HepG2 (cell line): Measurements from ENCODE around the gene TMEM209. TPM values are rescaled to one million over a fixed set of nuclear protein-coding genes. Genes with fewer than 3 reads are reported as not detected.

Source experiments
- ATAC-seq: fragments of 200-7000 bp; cut with Tn5 transposase; 3 replicates; pipeline ENCODE4 v1.9.1; 2020; ENCODE audit warnings: mild to moderate bottlenecking, moderate library complexity
- BruUV-seq: library from RNA; stranded (reverse); fragments of 400-500 nt; replicated peaks from 2 replicates; lab custom pipeline; 2021; lab: Mats Ljungman, UMichigan
- CTCF ChIA-PET: fragments of 300-600 bp; formaldehyde crosslinking; extraction: SDS; loops from one replicate; lab custom pipeline; 2021; ENCODE audit warnings: low total read pairs, inconsistent platforms, low intra/inter-chr PET ratio; lab: Yijun Ruan, JAX
- POLR2A ChIA-PET: fragments of 350-600 bp; sonication (Branson Sonifier 250); formaldehyde crosslinking; loops from one replicate; lab custom pipeline; 2020; ENCODE audit warnings: antibody characterized with exemption, inconsistent platforms; lab: Yijun Ruan, JAX
- DNase-seq: peaks from one replicate; pipeline ENCODE4 v3.0.0-alpha.2; 2015; ENCODE audit warnings: low spot score
- FAIRE-seq: peaks from 3 replicates; lab custom pipeline; 2011; peaks lifted over from hg19 to GRCh38; lab: Jason Lieb, UNC
- H2AFZ ChIP-seq: one replicate; pipeline ENCODE4 v1.6.1; 2011; ENCODE audit warnings: low read length, inconsistent platforms
- H3K27ac ChIP-seq: fragments of 300-600 bp; 3 replicates; pipeline ENCODE4 v1.8.0; 2011; ENCODE audit warnings: mixed run types, mild to moderate bottlenecking, mixed read lengths, low read length, inconsistent platforms; ENCODE audit not compliant: insufficient read depth; ENCODE audit errors: extremely low read length
- H3K27me3 ChIP-seq, 2 experiments: fragments of 200-600 bp in 1 of 2; 2 replicates in 1 of 2; 3 replicates in 1 of 2; pipeline versions ENCODE4 v1.6.0 to v1.8.0; 2011; ENCODE audit warnings: low read length in 2 of 2, mild to moderate bottlenecking in 2 of 2, moderate library complexity in 2 of 2, inconsistent platforms in 1 of 2; ENCODE audit not compliant: insufficient read depth in 2 of 2, control insufficient read depth in 1 of 2
- H3K36me3 ChIP-seq, 2 experiments: fragments of 200-600 bp in 1 of 2; replicated peaks in 1 of 2; 2 replicates in 1 of 2; 3 replicates in 1 of 2; pipeline versions ENCODE4 v1.5.1 to v1.8.0; 2011; ENCODE audit warnings: low read length in 2 of 2, inconsistent platforms in 1 of 2; ENCODE audit not compliant: insufficient read depth in 2 of 2, control insufficient read depth in 1 of 2
- H3K4me1 ChIP-seq: 2 replicates; pipeline ENCODE4 v1.5.1; 2012; ENCODE audit warnings: low read length, inconsistent platforms; ENCODE audit not compliant: insufficient read depth
- H3K4me2 ChIP-seq: 2 replicates; pipeline ENCODE4 v1.6.0; 2011; ENCODE audit warnings: low read depth, low read length, inconsistent platforms
- H3K4me3 ChIP-seq, 3 experiments: fragments of 200-600 bp in 1 of 3; sonication (generic), shearing (Covaris generic) in 1 of 3; replicated peaks in 1 of 3; 2 replicates each; pipeline ENCODE4 v1.5.1; 2011 to 2016; ENCODE audit warnings: low read length in 3 of 3, inconsistent platforms in 2 of 3, low read depth in 2 of 3, mild to moderate bottlenecking in 2 of 3, control low read depth in 1 of 3, mixed read lengths in 1 of 3; ENCODE audit not compliant: insufficient read depth in 1 of 3
- H3K79me2 ChIP-seq: one replicate; pipeline ENCODE4 v1.6.1; 2011; ENCODE audit warnings: low read length, inconsistent platforms; ENCODE audit not compliant: insufficient read depth
- H3K9ac ChIP-seq: 2 replicates; pipeline ENCODE4 v1.6.0; 2011; ENCODE audit warnings: mild to moderate bottlenecking, low read depth, low read length, inconsistent platforms; ENCODE audit not compliant: insufficient read depth
- H3K9me3 ChIP-seq: 2 replicates; pipeline ENCODE4 v1.5.1; 2012; ENCODE audit warnings: mild to moderate bottlenecking, low read length
- H4K20me1 ChIP-seq: 2 replicates; pipeline ENCODE4 v1.6.0; 2011; ENCODE audit warnings: inconsistent platforms, mild to moderate bottlenecking, low read length, moderate library complexity; ENCODE audit not compliant: insufficient read depth
- ARNT ChIP-seq: fragments of 450-650 bp; IDR thresholded peaks from 2 replicates; pipeline ENCODE4 v1.6.1; 2017
- GABPA ChIP-seq, 2 experiments: IDR thresholded peaks; 2 replicates each; pipeline ENCODE4 v1.6.1; 2011 to 2016; ENCODE audit warnings: low read depth in 2 of 2, low read length in 1 of 2, missing biosample characterization in 1 of 2, missing genetic modification characterization in 1 of 2
- HNRNPLL ChIP-seq: fragments of 200-400 bp; formaldehyde crosslinking; IDR thresholded peaks from 2 replicates; pipeline ENCODE4 v1.6.1; 2017; ENCODE audit warnings: mild to moderate bottlenecking, low read depth, low read length; ENCODE audit not compliant: poor library complexity, severe bottlenecking
- SP140L ChIP-seq: sonication (generic); formaldehyde crosslinking; IDR thresholded peaks from 2 replicates; pipeline ENCODE4 v1.4.0; 2020; ENCODE audit warnings: missing genetic modification reagents, borderline replicate concordance
- TFDP2 ChIP-seq: sonication (generic); formaldehyde crosslinking; IDR thresholded peaks from 2 replicates; pipeline ENCODE4 v1.4.0; 2020; ENCODE audit warnings: missing genetic modification reagents
- YEATS4 ChIP-seq: sonication (generic); formaldehyde crosslinking; IDR thresholded peaks from 2 replicates; pipeline ENCODE4 v1.4.0; 2020; ENCODE audit warnings: missing genetic modification reagents, borderline replicate concordance
- ZFP1 ChIP-seq: IDR thresholded peaks from 2 replicates; pipeline ENCODE4 v1.6.1; 2016
- ZFP41 ChIP-seq: sonication (generic); formaldehyde crosslinking; IDR thresholded peaks from 2 replicates; pipeline ENCODE4 v1.4.0; 2020; ENCODE audit warnings: mild to moderate bottlenecking, missing genetic modification reagents, borderline replicate concordance
- ZNF17 ChIP-seq: sonication (generic); formaldehyde crosslinking; IDR thresholded peaks from 2 replicates; pipeline ENCODE4 v1.5.0; 2020; ENCODE audit warnings: mild to moderate bottlenecking, missing genetic modification reagents
- ZNF607 ChIP-seq: sonication (generic); formaldehyde crosslinking; IDR thresholded peaks from 2 replicates; pipeline ENCODE4 v1.5.1; 2020; ENCODE audit warnings: missing genetic modification reagents, mild to moderate bottlenecking, borderline replicate concordance
- WGBS: methylation state at CpG from one replicate; pipeline ENCODE4 v1.1.6; 2017; ENCODE audit warnings: low lambda C conversion rate; 5-methylcytosine and 5-hydroxymethylcytosine counted together
- in situ Hi-C: cut with HindIII; loops from 2 replicates; pipeline ENCODE4 v1.10.0; 2017; ENCODE audit warnings: low pct_unique_long_range_greater_than_20kb; ENCODE audit not compliant: extremely low pct_ligation_motif_present
- intact Hi-C: fragments of 100-400 bp; cut with micrococcal nuclease; formaldehyde crosslinking; loops from one replicate; pipeline ENCODE4 v1.10.0; 2022; ENCODE audit not compliant: unreplicated experiment
- polyA plus RNA-seq, 8 experiments: library from polyadenylated mRNA; depleted of rRNA in 3 of 8; stranded (reverse) in 7 of 8; unstranded in 1 of 8; fragments of >200 nt; fragmentation: Illumina TruSeq in 4 of 8; extraction: Trizol in 4 of 8; gene quantifications; 2 replicates each; pipeline versions ENCODE4 v1.2.1 to v1.2.3, GENCODE V29; 2011 to 2016; ENCODE audit warnings: low read depth in 4 of 8, missing spikeins in 1 of 8, mixed read lengths in 1 of 8; ENCODE audit not compliant: insufficient read depth in 1 of 8
- total RNA-seq, 5 experiments: library from RNA; depleted of rRNA; stranded (reverse); fragments of >200 nt; fragmentation: Illumina TruSeq; extraction: Trizol; gene quantifications; 2 replicates each; pipeline ENCODE4 v1.2.3, GENCODE V29; 2016; ENCODE audit warnings: low read depth in 1 of 5
- TF ChIP-seq, protein P1 (sequence below), 2 experiments: sonication (generic) in 1 of 2; formaldehyde crosslinking in 1 of 2; IDR thresholded peaks; 2 replicates each; pipeline versions ENCODE4 v1.6.1 to v1.9.0; 2014 to 2022; ENCODE audit warnings: antibody characterized with exemption in 1 of 2, borderline replicate concordance in 1 of 2, inconsistent platforms in 1 of 2, low read depth in 1 of 2, missing genetic modification reagents in 1 of 2
- TF ChIP-seq, protein P2 (sequence below): sonication (generic); formaldehyde crosslinking; IDR thresholded peaks from 2 replicates; pipeline ENCODE4 v1.5.0; 2020; ENCODE audit warnings: mild to moderate bottlenecking, missing genetic modification reagents

Gene TMEM209
- total and polyA plus RNA-seq, 2 of the 13 experiments (the other 11 are each of a cell fraction or from before 2014, with no cell fraction given), result 14.5 to 15.6 TPM

DNA sequence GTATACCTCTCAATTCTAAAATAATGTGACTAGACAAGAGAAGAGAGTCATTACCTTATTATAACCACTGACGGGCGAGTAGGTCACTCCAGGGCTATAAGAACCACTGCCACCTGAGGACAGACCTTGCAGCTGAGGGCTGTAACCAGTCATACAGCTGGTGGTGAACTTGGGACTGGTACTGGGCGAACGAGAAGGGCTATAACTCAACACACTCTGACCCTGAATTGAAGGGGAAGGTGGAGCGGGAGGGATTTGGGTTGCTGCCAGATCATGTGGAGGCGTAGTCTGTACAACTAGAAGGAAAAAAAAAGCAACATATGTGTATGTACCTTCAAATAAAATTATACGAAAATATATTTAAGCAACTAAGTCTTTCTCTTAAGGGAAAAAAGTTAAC, 3.4 kb downstream of the TMEM209 start (continued):
- TF ChIP-seq ZNF17 (CRISPR knock-in tag), result no peak
- TF ChIP-seq GABPA (IDR thresholded peaks at IDR 0.05; ENCODE audit: low read depth, low read length), result no peak
- no peak for TF ChIP-seq GABPA (CRISPR knock-in tag; IDR thresholded peaks at IDR 0.05; ENCODE audit: low read depth)
- TF ChIP-seq, protein P1, sequence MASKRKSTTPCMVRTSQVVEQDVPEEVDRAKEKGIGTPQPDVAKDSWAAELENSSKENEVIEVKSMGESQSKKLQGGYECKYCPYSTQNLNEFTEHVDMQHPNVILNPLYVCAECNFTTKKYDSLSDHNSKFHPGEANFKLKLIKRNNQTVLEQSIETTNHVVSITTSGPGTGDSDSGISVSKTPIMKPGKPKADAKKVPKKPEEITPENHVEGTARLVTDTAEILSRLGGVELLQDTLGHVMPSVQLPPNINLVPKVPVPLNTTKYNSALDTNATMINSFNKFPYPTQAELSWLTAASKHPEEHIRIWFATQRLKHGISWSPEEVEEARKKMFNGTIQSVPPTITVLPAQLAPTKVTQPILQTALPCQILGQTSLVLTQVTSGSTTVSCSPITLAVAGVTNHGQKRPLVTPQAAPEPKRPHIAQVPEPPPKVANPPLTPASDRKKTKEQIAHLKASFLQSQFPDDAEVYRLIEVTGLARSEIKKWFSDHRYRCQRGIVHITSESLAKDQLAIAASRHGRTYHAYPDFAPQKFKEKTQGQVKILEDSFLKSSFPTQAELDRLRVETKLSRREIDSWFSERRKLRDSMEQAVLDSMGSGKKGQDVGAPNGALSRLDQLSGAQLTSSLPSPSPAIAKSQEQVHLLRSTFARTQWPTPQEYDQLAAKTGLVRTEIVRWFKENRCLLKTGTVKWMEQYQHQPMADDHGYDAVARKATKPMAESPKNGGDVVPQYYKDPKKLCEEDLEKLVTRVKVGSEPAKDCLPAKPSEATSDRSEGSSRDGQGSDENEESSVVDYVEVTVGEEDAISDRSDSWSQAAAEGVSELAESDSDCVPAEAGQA (IDR thresholded peaks at IDR 0.05; ENCODE audit: low read depth), result no peak
- TF ChIP-seq, protein P1 (CRISPR knock-in tag; IDR thresholded peaks at IDR 0.05; ENCODE audit: borderline replicate concordance), result no peak
- TF ChIP-seq ARNT, result no peak
- TF ChIP-seq, all 625 proteins: peak for 0

DNA sequence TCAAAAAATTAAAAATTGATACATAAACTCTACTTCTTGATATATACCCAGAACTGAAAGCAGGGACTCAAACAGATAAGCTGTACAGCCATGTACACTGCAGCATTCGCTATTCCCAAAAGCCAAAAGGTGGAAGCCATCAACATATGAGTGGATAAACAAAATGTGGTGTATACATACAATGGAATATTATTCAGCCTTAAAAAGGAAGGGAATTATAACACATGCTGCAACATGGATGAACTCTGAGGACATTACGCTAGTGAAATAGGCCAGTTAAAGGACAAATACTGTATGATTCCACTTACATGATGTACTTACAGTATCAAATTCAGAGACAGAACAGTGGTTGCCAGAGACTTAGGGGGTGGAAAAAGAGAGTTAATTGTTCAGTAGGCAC, 8.1 kb downstream of the TMEM209 start:
- H3K4me1 ChIP-seq, result no peaks in the 10 kb centered on the region
- no peak for ATAC-seq
- H3K4me2 ChIP-seq, result no peak overlapping the region
- DNase-seq, result no peak
- BruUV-seq, result no TSS peak
- intact Hi-C loops (no loop called here), in situ Hi-C loops (no loop called here)
- H3K27me3 ChIP-seq, result no peaks in the 10 kb centered on the region
- ChIA-PET CTCF (no interaction called here), POLR2A (no interaction called here)
- no peaks in the 10 kb centered on the region for H4K20me1 ChIP-seq
- no peak overlapping the region for H3K4me3 ChIP-seq
- H3K9ac ChIP-seq, result no peak overlapping the region
- H3K9me3 ChIP-seq, result no peaks in the 10 kb centered on the region
- peaks cover 1 to 33% of the 10 kb centered on the region in 2 experiments for H3K36me3 ChIP-seq
- H3K79me2 ChIP-seq, result no peaks in the 10 kb centered on the region
- TF ChIP-seq HNRNPLL (no peak), YEATS4 (CRISPR knock-in tag) (no peak), ZFP1 (CRISPR knock-in tag) (no peak), ZNF607 (CRISPR knock-in tag) (no peak), ZFP41 (CRISPR knock-in tag) (no peak), TFDP2 (CRISPR knock-in tag) (no peak), SP140L (CRISPR knock-in tag) (no peak)
- TF ChIP-seq, protein P2, sequence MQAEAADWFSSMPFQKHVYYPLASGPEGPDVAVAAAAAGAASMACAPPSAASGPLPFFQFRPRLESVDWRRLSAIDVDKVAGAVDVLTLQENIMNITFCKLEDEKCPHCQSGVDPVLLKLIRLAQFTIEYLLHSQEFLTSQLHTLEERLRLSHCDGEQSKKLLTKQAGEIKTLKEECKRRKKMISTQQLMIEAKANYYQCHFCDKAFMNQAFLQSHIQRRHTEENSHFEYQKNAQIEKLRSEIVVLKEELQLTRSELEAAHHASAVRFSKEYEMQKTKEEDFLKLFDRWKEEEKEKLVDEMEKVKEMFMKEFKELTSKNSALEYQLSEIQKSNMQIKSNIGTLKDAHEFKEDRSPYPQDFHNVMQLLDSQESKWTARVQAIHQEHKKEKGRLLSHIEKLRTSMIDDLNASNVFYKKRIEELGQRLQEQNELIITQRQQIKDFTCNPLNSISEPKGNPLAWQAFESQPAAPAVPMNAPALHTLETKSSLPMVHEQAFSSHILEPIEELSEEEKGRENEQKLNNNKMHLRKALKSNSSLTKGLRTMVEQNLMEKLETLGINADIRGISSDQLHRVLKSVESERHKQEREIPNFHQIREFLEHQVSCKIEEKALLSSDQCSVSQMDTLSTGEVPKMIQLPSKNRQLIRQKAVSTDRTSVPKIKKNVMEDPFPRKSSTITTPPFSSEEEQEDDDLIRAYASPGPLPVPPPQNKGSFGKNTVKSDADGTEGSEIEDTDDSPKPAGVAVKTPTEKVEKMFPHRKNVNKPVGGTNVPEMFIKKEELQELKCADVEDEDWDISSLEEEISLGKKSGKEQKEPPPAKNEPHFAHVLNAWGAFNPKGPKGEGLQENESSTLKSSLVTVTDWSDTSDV, result no peak
- no peak overlapping the region for H3K27ac ChIP-seq
- WGBS, result 50% methylated on average over 2 of the region's 2 CpGs
- FAIRE-seq, result no peak
- H2AFZ ChIP-seq, result no peak overlapping the region
